HG03060 (cell line): ENCODE measurements around the gene ROBO3.

Source experiments
- ATAC-seq: cut with Tn5 transposase; IDR thresholded peaks from one replicate; pipeline ENCODE4 v1.9.1; 2021; ENCODE audit warnings: low read depth, moderate number of reproducible peaks; ENCODE audit not compliant: unreplicated experiment

Gene ROBO3

DNA sequence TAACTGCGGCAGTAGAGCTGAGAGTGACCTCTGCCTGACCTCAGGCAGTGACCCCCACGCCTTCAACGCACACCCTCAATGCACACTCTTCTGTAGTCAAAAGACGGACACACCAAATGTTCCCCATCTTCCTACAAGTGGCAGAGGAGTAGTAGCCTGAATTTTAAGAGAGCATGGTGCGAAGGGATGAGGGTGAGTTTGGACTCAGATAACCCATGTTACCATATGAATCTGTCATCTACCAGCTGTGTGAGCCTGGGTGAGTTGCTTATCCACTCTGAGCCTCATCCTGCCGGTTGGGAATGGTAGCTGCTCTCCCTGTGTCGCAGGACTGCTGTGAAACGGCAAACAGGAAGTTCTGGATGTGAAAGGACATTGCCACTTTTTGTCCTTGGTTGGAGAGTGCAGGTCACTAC lies 20.6 kb upstream of the ROBO3 start:
- no peak for ATAC-seq

DNA sequence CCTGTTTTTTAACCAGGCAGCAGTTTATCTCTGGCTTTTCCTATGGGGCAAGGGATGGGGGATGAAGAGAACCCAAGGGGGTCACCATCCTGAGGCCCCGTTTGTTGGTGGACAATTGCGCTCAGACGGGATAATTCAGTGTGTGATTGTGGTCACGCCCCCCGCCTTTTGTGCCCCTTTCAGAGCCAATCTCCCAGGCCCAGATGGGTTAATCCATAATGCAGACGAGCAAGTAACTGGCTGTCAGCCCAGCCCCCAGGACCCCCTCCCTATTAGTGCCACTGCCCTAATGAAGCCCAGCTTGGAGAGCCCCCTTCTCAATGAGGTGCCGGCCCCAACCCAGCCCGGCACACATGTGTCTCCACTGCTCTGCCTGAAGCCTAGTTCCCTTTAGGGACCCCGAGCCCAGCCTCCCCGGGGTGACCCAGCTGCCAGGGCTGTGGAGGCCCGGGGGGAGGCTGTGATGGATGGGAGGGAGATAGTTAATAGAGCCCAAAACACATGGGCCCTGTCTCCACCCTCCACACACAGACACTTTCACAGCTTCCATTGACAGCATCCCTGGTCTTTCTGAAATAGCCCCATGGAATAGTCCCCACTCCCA lies 19.1 kb upstream of the ROBO3 start:
- no peak for ATAC-seq

DNA sequence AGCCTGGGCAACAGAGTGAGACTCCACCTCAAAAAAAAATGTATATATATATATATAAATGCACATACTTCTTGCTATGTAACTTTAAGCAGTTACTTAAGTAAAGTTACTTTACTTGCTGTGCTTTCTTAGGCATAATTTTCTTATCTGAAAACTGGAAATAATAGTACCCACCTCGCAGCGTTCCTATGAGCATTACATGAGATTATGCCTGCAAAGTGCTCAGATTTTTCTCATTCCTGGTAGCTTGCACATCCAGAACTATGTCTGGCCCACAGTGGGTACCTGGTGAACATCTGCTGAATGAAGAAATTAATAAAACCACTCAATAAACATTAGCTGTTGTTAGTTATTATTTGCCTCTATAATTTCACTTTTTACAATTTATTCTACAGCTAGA lies 6.1 kb upstream of the ROBO3 start:
- no peak for ATAC-seq

DNA sequence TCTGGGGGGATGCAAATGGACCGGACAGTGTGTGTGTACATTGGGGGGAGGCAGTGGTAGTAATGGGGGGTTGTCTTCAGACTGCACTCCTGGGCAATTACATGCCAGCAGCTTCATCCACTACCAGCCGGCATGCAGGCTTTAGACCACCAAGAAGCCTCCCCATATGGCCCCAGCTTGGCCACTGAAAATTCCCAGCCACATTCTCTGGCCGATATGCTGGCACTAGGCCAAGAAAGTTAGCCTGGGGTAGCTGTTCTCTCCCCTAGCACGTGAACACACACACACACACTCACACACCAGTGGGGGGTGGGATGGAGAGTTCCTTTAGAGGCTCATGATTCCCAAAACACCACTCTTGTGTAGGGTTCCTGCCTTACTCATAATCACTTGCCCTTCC lies 3.6 kb upstream of the ROBO3 start:
- no peak for ATAC-seq

DNA sequence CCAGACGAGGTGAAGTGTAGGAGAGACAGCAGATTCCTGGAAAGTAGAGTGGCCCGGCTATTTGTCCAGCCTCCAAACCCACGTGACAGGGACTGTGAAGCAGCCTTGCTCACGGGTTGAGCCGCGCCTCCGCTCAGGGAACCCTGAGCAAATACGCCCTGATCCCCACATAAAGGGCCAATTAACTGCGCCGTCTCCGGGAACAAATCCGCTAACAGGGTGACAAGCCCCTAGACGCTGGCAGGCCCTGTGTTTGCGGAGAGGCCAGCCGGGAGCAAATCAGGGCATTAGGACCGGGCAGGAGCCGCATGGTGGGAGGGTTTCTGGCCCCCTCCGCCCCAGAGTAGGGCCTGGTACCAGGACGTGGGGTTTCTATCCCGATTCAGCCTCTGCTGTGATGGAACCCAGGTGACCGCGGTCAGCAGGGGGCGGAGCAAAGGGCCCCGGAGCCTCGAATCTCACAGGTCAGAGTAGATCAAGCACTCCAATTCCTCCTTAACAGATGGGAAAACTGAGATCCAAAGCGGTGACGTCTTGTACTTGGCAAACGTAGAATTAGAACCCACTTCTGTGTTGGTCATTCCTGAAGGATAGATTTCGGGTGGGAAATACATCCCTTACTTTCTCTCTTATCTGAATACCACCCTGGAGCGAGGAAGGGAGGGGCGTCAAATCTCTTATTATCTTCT lies 2.0 kb upstream of the ROBO3 start:
- ATAC-seq: no peak

DNA sequence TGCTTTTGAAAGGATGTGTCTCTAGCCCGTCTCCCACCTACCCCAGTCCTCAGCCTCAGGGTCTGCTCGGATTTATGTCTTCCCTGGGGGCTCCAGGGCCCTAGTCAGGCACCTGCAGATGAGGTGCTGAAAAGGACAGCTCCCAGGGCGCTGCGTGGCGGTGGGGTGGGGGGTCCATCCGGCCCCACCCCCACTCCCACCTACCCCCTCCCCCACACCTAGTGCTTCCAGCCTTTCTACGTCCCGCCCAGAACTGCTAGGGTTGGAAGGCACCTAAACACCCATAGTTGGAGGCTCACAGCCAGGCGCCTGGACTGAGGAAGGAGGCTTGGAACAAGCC lies 1.4 kb upstream of the ROBO3 start:
- ATAC-seq: no peak

DNA sequence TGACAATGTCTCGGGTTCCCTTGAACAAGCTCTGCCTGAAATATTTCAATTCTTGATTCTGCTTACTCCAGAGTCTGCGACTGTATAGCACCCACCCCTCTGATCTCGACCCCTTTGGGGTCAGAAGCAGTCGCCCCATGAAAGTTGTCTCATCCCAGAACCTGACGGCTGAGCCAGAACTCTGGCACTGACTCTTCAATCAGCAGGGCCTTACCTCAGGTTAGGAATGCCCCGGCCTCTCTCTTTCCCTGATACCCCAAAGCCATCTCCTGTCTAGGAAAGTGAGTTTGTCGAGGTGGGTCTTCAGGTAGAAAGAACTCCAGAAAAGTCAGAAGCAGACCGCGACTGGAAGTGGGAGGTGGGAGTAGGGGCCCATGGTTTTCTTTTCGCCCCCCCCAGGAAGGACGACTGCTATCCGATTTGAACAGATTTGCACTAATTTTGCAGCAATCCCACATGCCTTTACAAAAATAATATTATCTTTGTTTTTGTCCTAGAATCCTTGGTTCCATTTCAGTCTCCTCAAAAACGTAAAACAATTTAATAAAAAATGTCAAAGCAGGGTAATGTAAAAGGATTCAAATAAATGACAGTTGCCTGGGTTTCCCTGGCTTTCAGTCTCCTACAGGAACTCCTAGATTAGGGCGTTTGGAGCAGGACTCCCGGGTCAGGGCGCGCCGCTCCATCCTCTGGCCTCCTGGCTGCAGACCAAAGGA lies 898 bp upstream of the ROBO3 start:
- no peak for ATAC-seq

DNA sequence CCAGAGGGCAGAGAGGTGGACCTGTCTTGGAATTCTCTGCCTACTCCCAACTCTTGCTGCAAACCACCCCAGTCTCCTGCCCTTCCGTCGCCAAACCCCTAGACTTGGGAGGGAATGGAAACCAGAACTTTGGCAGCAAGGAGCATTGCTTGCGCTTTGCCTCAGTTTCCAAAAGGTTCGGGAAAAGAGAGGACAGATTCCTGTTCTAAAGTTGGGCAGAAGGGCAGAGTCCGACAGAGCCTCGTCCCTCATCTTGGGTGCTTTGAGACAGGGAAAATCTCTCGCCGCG lies 396 bp upstream of the ROBO3 start:
- no peak for ATAC-seq

DNA sequence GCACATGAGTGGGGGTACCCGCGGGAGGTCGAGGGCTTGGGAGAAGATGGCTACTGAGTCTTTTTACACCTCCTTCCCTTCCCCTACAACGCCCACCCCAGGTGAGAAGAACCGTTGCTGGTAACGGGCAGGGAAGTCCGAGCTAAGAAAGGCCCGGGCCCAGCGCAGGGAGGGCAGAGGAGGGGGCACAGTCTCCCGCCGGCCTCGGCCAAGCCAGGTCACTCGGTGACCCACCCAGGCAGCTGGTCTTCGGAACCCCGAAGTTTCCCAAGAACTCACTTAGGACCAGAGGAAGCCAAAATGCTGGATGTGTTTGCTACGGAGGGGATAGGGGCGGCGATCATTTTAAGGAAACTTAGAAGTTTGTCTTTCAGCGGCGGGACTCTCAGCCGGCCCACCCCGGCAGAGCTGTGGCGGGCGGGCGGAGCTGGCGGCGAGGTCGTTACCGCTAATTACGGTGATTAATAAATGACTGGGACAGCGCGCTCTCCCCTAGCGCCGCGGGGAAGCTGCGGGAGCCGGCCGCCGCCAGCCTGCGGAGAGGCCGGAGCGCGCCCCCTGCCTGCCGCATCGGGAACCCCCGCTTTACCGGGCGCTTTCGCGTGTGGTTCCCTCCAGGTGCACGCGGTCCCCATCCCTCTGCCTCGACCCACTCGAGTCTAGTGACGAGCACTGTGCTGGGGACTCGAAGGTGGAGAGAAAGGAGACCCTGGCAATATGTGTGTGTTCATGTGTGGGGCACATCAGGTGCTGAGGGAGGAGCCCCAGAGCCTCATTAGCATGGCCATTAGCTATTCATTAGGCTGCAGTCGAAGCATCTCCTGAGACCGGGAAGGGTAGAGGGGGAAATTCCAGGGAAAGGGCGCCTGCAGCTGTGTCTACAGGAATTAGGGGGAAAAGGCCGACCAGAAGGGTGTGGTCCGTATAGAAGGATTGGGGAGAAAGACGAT lies 945 bp downstream of the ROBO3 start:
- no peak for ATAC-seq

DNA sequence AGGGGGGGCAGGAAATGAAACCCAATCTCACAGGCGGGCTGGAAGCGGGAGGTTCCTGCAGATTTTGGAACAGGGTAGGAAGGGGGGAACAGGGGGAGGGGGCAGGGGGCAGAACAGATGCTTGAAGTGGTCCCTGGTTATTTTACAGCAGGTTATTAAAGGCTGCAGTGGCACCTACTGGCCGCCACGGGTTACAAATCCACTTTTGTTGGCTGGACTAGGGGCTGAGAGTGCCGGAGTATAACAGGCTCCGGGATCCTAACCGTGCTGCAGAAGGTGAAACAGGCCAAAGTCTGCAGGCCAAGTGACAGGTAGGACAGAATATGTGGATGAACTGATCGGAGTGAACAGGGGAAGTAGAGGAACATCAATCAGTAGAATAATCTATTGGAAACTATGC lies 2.5 kb downstream of the ROBO3 start:
- ATAC-seq: no peak

DNA sequence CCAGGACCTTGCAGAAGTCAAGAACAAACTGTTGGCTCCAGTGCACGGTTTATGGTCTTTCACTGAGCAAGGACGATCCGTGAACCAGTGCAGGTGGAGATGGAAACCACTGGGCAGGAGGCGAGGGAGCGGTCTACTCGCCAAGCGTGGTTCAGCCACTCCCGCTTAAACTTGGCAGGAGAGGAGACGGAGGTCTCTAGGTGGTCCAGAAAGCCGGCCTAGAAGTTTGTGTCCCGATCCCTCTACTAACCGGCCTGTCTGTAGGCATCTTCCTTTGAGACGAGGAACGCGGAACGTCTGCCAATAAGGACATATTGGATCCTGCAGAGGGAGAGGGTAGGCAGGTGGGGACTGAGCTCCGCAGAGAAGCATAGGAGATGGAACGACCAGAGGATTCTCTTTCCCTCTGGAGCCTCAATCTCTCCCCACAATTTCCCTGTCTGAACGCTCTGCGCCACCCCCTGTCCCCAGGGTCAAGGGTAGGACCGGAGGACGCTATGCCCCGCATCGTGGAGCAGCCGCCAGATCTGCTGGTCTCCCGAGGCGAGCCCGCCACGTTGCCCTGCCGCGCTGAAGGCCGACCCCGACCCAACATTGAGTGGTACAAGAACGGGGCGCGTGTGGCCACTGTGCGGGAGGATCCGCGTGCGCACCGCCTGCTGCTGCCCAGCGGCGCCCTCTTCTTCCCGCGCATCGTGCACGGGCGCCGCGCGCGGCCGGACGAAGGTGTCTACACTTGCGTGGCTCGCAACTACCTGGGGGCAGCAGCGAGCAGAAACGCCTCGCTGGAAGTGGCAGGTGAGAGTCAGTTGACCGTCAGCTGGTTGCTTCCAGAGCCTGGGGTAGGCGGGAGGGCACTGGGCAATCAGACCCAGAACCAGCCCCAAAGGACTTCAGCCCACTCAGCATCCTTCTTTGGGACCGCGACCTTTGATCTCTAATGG lies 3.4 kb downstream of the ROBO3 start:
- ATAC-seq: no peak

DNA sequence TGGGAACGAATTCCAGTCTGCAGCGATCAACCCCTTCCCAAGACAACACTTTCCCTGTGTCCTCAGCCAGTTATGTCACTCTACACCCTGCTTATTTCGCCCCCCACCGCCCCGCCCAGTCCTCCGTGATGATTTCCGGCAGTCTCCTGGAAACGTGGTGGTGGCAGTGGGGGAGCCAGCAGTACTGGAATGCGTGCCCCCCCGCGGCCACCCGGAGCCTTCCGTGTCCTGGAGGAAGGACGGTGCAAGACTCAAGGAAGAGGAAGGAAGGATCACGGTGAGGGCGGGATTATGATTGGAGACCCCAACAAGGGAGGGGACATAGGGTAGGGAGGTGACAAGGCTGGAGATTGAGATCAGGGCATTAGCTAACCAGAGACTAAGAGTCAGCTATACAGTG lies 4.1 kb downstream of the ROBO3 start:
- no peak for ATAC-seq

DNA sequence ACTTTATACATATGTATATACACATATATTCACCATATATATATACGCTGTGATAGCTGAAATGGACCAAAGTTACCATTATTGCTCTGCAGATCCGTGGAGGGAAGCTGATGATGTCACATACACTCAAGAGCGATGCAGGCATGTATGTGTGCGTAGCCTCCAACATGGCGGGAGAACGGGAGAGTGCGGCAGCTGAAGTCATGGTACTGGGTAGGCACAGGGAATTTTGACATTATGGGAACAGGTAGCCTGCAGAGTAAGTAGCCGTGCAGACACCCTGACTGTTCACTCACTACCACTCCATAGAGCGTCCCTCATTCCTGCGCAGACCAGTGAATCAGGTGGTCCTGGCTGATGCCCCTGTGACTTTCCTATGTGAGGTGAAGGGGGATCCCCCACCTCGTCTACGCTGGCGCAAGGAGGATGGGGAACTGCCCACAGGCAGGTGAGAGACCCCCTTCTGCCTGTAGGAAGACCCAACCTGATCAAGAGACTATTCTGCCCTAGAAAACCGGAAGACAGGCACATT lies 4.7 kb downstream of the ROBO3 start:
- ATAC-seq: no peak

DNA sequence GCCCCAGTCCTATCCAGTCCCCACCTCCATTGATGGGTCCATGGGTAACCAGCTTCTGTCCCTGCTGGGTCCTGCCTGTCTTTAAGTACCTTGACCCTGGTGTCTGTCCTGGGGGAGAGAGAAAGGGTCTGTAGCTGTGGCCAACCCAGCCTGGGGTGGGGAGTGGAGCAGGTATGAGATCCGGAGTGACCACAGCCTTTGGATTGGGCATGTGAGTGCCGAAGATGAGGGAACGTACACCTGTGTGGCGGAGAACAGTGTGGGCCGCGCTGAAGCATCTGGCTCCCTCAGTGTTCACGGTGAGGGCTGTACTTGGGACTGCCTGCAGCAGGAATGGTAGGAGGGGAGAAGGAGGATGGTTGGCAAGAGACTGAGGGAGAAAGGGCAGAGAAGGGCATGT lies 5.2 kb downstream of the ROBO3 start:
- no peak for ATAC-seq

DNA sequence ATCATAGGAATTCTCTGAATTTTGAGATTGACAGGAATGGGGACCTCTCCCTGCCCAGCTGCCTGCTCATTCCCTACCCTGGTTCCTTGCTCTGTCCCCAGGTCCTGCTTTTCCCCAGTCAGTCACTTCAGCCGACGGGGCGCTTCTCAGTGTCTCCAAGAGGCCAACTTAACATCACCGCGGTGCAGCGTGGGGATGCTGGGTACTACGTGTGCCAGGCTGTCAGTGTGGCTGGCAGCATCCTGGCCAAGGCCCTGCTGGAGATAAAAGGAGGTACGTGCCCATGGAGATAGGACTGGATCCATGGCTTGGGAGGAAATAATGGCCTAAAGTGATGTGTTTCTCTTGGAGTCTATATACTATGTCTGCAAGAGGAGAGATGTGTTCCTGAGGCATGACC lies 7.0 kb downstream of the ROBO3 start:
- no peak for ATAC-seq

DNA sequence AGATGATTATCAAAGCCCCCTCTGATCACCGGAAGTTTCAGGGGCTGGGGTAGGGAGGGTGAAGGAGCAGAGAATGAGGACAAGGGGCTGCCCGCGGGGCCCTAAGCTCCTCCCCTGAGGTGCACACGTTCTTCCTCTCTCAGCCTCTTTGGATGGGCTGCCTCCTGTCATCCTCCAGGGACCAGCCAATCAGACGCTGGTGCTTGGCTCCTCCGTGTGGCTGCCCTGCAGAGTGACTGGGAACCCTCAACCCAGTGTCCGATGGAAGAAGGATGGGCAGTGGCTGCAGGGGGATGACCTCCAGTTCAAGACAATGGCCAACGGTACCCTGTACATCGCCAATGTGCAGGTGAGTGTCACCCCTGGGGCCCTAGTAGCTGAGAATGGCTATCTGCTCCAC lies 7.5 kb downstream of the ROBO3 start:
- ATAC-seq: no peak

DNA sequence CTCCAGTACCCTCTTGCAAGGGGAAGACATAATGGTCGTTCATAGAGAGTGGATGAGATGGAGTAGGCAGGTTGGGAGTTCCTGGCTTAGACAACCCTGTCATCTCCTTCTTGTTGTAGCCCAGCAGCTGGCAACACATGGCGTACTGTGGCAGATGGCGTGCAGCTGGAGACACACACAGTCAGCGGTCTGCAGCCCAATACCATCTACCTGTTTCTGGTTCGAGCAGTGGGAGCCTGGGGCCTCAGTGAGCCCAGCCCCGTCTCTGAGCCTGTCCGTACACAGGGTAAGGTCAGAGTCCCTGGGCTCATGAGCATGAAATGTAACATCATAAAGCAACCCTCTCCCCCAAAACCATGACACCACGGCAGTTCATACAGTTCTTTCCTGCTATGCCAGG lies 8.7 kb downstream of the ROBO3 start:
- ATAC-seq: no peak

DNA sequence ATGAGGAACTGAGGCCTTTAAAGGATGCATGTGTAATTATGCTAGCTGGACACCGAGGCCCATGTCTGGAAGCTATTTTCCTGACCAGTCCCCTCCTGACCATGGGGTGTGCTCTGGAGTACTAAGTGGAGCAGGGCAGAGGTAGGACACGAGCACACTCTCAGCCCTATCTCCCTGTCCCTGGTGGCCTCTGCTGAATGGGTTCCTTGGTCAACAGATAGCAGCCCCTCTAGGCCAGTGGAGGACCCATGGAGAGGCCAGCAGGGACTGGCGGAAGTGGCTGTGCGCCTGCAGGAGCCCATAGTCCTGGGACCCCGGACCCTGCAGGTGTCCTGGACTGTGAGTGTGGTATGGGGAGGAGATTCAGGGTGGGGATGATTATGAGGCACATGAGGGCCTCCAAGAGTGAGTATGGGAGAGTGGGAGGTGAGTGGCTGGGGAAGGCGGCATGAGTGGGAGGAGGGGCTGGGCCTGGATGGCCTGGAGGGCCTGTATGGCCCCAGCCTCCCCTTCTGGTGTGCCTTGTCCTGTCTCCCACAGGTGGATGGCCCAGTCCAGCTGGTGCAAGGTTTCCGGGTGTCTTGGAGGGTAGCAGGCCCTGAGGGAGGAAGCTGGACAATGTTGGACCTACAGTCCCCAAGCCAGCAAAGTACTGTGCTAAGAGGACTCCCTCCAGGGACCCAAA lies 9.5 kb downstream of the ROBO3 start:
- ATAC-seq: no peak

DNA sequence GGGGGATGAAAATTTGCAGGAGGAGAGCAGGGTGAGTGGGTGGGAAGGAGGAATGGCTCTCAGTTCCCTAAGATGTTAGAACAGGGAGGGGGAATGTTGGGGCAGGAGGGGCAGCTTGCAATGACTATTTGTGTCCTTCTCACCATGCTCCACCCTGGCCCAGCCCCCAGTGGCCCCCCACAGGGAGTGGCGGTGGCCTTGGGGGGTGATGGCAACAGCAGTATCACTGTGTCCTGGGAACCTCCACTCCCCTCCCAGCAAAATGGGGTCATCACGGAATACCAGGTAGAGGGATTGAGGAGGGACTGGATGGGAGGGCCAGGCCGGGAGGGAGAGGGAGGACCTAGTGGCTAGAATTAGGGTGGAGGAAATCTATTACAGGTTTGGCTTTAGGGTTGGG lies 10.2 kb downstream of the ROBO3 start:
- no peak for ATAC-seq
